Retinal pigment epithelial cell (primary cell): Measurements from ENCODE around the gene TMEM270.

Experiments used
- DNase-seq: peaks from one replicate; pipeline ENCODE4 v3.0.0-alpha.2; 2010; ENCODE audit warnings: low read depth
- H3K4me3 ChIP-seq: 2 replicates; pipeline ENCODE4 v1.5.1; 2011; ENCODE audit warnings: mild to moderate bottlenecking, low read length, control low read depth, moderate library complexity
- TF ChIP-seq, protein P1 (sequence below): conservative IDR thresholded peaks from 2 replicates; pipeline ENCODE4 v1.5.1; 2011; ENCODE audit warnings: low read depth, low read length, control low read depth, inconsistent platforms

TMEM270 gene

DNA sequence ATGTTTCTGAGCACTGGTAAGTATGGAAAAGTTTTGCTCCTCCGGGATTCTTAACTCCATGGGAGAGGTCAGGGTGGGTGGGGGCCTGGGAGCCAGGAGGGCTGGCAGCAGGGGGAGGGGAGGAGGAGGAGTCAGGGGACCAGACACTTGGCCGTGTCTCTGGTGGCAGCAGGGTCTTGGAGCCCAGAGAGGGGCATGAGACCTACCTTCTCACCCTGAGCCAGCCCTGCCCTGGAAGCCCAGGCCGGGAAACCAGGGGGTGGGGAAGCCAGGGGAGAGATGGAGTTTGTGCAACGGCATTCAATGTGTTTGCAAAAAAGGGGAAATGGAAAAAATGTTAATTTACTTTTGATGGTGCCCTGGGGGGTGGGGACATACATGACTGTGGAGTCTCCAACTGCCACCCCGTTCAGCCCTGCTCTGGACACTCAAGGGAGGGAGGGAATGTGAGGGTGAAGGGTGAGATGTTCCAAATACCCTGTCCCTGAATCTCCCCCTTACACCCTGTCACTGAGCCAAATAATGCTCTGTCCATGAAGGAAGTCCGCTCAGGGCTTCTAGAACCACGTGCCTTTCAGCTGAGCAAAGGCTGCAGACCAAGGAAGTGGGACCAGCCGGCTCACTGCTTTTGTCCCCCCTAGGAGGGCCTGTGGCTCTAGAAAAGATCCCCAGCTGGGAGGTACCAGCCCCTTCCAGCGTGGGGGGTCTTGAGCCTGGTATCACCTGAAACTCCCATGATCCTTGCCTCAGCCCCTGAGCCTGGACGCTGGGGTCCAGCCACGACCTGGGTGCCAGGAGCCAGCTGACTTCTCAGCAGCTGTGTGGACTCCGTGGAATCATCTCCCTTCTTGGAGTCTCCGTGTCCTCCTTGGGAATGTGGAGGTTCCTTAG, 48.3 kb downstream of the TMEM270 start:
- no peak overlapping the region for H3K4me3 ChIP-seq
- DNase-seq = no peak
- TF ChIP-seq, protein P1, sequence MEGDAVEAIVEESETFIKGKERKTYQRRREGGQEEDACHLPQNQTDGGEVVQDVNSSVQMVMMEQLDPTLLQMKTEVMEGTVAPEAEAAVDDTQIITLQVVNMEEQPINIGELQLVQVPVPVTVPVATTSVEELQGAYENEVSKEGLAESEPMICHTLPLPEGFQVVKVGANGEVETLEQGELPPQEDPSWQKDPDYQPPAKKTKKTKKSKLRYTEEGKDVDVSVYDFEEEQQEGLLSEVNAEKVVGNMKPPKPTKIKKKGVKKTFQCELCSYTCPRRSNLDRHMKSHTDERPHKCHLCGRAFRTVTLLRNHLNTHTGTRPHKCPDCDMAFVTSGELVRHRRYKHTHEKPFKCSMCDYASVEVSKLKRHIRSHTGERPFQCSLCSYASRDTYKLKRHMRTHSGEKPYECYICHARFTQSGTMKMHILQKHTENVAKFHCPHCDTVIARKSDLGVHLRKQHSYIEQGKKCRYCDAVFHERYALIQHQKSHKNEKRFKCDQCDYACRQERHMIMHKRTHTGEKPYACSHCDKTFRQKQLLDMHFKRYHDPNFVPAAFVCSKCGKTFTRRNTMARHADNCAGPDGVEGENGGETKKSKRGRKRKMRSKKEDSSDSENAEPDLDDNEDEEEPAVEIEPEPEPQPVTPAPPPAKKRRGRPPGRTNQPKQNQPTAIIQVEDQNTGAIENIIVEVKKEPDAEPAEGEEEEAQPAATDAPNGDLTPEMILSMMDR = no peak

DNA sequence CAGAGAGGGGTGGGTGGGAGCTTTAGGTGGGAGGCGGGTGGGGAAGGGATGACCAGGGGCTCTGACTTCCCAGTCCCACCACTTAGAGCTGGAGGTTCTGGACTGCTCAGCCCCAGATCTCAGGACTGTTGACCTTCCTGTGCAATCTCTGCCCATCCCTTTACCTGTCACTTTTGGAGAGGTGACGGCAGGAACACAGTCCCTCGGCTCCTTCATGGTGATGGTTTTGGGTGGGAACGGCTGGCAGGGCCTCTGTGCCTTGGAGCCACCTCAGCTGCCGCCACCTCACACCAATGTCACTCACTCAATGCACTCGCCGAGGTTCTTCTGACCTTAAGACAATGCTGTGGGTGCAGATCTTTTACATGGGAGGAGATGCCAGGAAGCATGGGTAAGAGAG, 49.0 kb downstream of the TMEM270 start:
- TF ChIP-seq, protein P1 = no peak
- no peak overlapping the region for H3K4me3 ChIP-seq
- no peak for DNase-seq

DNA sequence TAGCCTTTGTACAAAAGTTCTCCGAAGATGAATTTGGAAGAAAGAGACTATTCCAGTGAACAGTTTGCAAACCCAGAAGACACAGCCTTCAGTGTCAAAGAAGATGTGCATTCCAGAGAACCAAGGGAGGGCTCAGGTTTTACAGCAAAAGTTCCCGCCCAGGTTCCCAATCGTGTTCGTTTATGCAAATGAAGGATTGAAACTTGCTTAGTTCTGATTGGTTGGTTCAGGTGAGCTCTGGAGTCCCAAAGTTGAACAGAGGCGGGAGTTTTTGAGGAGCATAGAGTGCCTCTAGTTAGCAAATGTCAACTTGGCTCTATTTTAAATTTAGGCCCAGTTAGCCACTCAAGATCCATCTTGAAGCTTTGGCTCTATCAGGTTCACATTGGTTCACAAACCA, 51.3 kb downstream of the TMEM270 start:
- TF ChIP-seq, protein P1 = no peak
- DNase-seq = no peak
- H3K4me3 ChIP-seq = no peak overlapping the region
